CD14-positive monocyte (primary cell): ENCODE data around the gene MIDN. TPM values are rescaled to one million over a fixed set of nuclear protein-coding genes. Genes with fewer than 3 reads are reported as not detected.

Experiments
- DNase-seq, 3 donors: peaks; one replicate each; pipeline ENCODE4 v3.0.0-alpha.2; 2011 to 2022
- H2AFZ ChIP-seq: 2 replicates; pipeline ENCODE4 v1.6.0; 2012; ENCODE audit warnings: mild to moderate bottlenecking, low read depth, low read length, inconsistent platforms; ENCODE audit not compliant: insufficient read depth, poor library complexity, severe bottlenecking
- H3K27ac ChIP-seq, 2 donors: 1 replicate in 1 of 2; 2 replicates in 1 of 2; pipeline ENCODE4 v1.5.1; 2012 to 2013; ENCODE audit warnings: low read length in 2 of 2, control low read depth in 1 of 2, inconsistent platforms in 1 of 2, low read depth in 1 of 2, mild to moderate bottlenecking in 1 of 2
- H3K27me3 ChIP-seq, 2 donors: one replicate each; pipeline versions ENCODE4 v1.6.0 to v1.6.1; 2011 to 2013; ENCODE audit warnings: low read length in 2 of 2; ENCODE audit not compliant: control insufficient read depth in 2 of 2, insufficient read depth in 2 of 2
- H3K36me3 ChIP-seq, 2 donors: replicated peaks in 1 of 2; 1 replicate in 1 of 2; 2 replicates in 1 of 2; pipeline versions ENCODE4 v1.5.1 to v1.6.1; 2012 to 2013; ENCODE audit warnings: low read length in 2 of 2, control low read depth in 1 of 2, inconsistent platforms in 1 of 2, mild to moderate bottlenecking in 1 of 2; ENCODE audit not compliant: insufficient read depth in 2 of 2, control insufficient read depth in 1 of 2
- H3K4me1 ChIP-seq, 2 donors: 1 replicate in 1 of 2; 2 replicates in 1 of 2; pipeline versions ENCODE4 v1.5.1 to v1.6.1; 2012 to 2013; ENCODE audit warnings: low read length in 2 of 2, control low read depth in 1 of 2, inconsistent platforms in 1 of 2, mild to moderate bottlenecking in 1 of 2, moderate library complexity in 1 of 2; ENCODE audit not compliant: insufficient read depth in 2 of 2, control insufficient read depth in 1 of 2
- H3K4me2 ChIP-seq: replicated peaks from 2 replicates; pipeline ENCODE3; 2012; ENCODE audit warnings: low read length, moderate library complexity, mild to moderate bottlenecking; ENCODE audit not compliant: poor library complexity, severe bottlenecking; ENCODE audit errors: extremely low read depth
- H3K4me3 ChIP-seq, 3 experiments: fragments of 200-600 bp in 1 of 3; sonication (generic) in 1 of 3; replicated peaks in 1 of 3; 1 replicate in 2 of 3; 2 replicates in 1 of 3; pipeline ENCODE4 v1.5.1; 2011 to 2013; ENCODE audit warnings: low read length in 3 of 3, mild to moderate bottlenecking in 3 of 3, control low read depth in 2 of 3, low read depth in 2 of 3, inconsistent platforms in 1 of 3, moderate library complexity in 1 of 3
- H3K79me2 ChIP-seq: 2 replicates; pipeline ENCODE4 v1.6.0; 2012; ENCODE audit warnings: mild to moderate bottlenecking, control low read depth, inconsistent platforms, low read length, moderate library complexity; ENCODE audit not compliant: insufficient read depth
- H3K9ac ChIP-seq: 2 replicates; pipeline ENCODE4 v1.6.0; 2017; ENCODE audit warnings: low read length, mild to moderate bottlenecking; ENCODE audit not compliant: insufficient read depth, poor library complexity, severe bottlenecking
- H3K9me3 ChIP-seq, 2 donors: replicated peaks in 1 of 2; 1 replicate in 1 of 2; 2 replicates in 1 of 2; pipeline versions ENCODE4 v1.5.1 to v1.6.1; 2012 to 2013; ENCODE audit warnings: low read length in 2 of 2, control low read depth in 1 of 2; ENCODE audit not compliant: control insufficient read depth in 1 of 2, insufficient read depth in 1 of 2
- H4K20me1 ChIP-seq: 2 replicates; pipeline ENCODE4 v1.6.0; 2012; ENCODE audit warnings: mild to moderate bottlenecking, low read length, control low read depth, moderate library complexity; ENCODE audit not compliant: insufficient read depth
- H3K27ac Mint-ChIP-seq, 7 donors: one replicate each; pipeline ENCODE4 v1.8.0; 2020; ENCODE audit warnings: mild to moderate bottlenecking in 7 of 7, mixed read lengths in 7 of 7, moderate library complexity in 6 of 7, inconsistent platforms in 2 of 7
- H3K27me3 Mint-ChIP-seq, 3 donors: one replicate each; pipeline ENCODE4 v1.8.0; 2021 to 2022; ENCODE audit warnings: low read depth in 3 of 3, mild to moderate bottlenecking in 3 of 3, mixed read lengths in 3 of 3, moderate library complexity in 3 of 3, inconsistent platforms in 1 of 3
- H3K36me3 Mint-ChIP-seq, 2 donors: one replicate each; pipeline ENCODE4 v1.8.0; 2020; ENCODE audit warnings: mixed read lengths in 2 of 2, inconsistent platforms in 1 of 2, mild to moderate bottlenecking in 1 of 2
- H3K4me1 Mint-ChIP-seq: one replicate; pipeline ENCODE4 v1.8.0; 2020; ENCODE audit warnings: mild to moderate bottlenecking, mixed read lengths
- H3K4me3 Mint-ChIP-seq, 2 donors: one replicate each; pipeline ENCODE4 v1.8.0; 2020; ENCODE audit warnings: mild to moderate bottlenecking in 2 of 2, mixed read lengths in 2 of 2, moderate library complexity in 1 of 2
- H3K9me3 Mint-ChIP-seq, 7 donors: one replicate each; pipeline ENCODE4 v1.8.0; 2020 to 2022; ENCODE audit warnings: mixed read lengths in 7 of 7, mild to moderate bottlenecking in 6 of 7, moderate library complexity in 6 of 7, inconsistent platforms in 2 of 7
- CTCF ChIP-seq: fragments of 200-600 bp; IDR thresholded peaks from one replicate; pipeline ENCODE4 v1.8.0; 2022; ENCODE audit warnings: antibody characterized with exemption, mild to moderate bottlenecking
- WGBS: methylation state at CpG from one replicate; pipeline ENCODE4 v1.1.5; 2013; ENCODE audit warnings: missing lambda C conversion rate; ENCODE audit not compliant: insufficient coverage; 5-methylcytosine and 5-hydroxymethylcytosine counted together
- intact Hi-C, 2 donors: fragments of 100-400 bp; cut with micrococcal nuclease; formaldehyde crosslinking; loops; one replicate each; pipeline versions ENCODE4 v1.15.0 to v1.15.1; 2023
- polyA plus RNA-seq, 3 donors: library from polyadenylated mRNA; depleted of rRNA in 1 of 3; unstranded in 2 of 3; stranded (reverse) in 1 of 3; fragments of 300-500 nt in 2 of 3; fragments of >200 nt in 1 of 3; fragmentation: Illumina TruSeq in 2 of 3; gene quantifications; 1 replicate in 2 of 3; 2 replicates in 1 of 3; pipeline ENCODE4 v1.2.3, GENCODE V29; 2012 to 2021

The MIDN gene
- polyA plus RNA-seq, 3 donors, result 5.6 to 301 (median 11.0) TPM

- Mint-ChIP-seq H3K4me1 (peaks cover 25% of the 10 kb centered on the region), H3K27me3 (peaks cover 0 to 4% (median 0%) of the 10 kb centered on the region in 3 donors), H3K36me3 (peaks cover 22 to 31% of the 10 kb centered on the region in 2 donors), H3K4me3 (peak overlapping the region; percentile 95 to 97), H3K27ac (peak overlapping the region; percentile 93 to 98 (median 96)), H3K9me3 (peaks cover 0 to 2% (median 0%) of the 10 kb centered on the region in 7 donors)
- H3K79me2 ChIP-seq, result peaks cover 56% of the 10 kb centered on the region
- peaks cover 25 to 34% of the 10 kb centered on the region in 2 donors for H3K36me3 ChIP-seq
- peak overlapping the region; percentile 92 to 94 for H3K27ac ChIP-seq
- H3K4me1 ChIP-seq, result peaks cover 38 to 46% of the 10 kb centered on the region in 2 donors
- peak overlapping the region; percentile 77 to 99 (median 89) for H3K4me3 ChIP-seq
- WGBS, result under 1% methylated on average over 68 of the region's 90 CpGs
- no peak overlapping the region for H2AFZ ChIP-seq
- peak overlapping the region; percentile 96 for H3K4me2 ChIP-seq
- no peak for TF ChIP-seq CTCF
- no peaks in the 10 kb centered on the region for H3K27me3 ChIP-seq
- no peak for DNase-seq
- peaks cover 56% of the 10 kb centered on the region for H4K20me1 ChIP-seq
- H3K9me3 ChIP-seq, result no peaks in the 10 kb centered on the region
- intact Hi-C loops, result no loop called here
- H3K9ac ChIP-seq, result peak overlapping the region; percentile 93
Observed at GRCh38 chr19:1250437-1251260, 2.3 kb downstream of the MIDN start.

GRCh38 chr19:1251330-1252220 lies 3.2 kb downstream of the MIDN start:
- Histone ChIP-seq H3K9ac (peak overlapping the region; percentile 93), H3K79me2 (peaks cover 61% of the 10 kb centered on the region), H2AFZ (no peak overlapping the region), H3K4me1 (peaks cover 41 to 46% of the 10 kb centered on the region in 2 donors), H3K27ac (peak overlapping the region; percentile 92 to 94), H3K27me3 (no peaks in the 10 kb centered on the region), H3K4me3 (peak overlapping the region; percentile 77 to 99 (median 89)), H3K36me3 (peaks cover 34 to 43% of the 10 kb centered on the region in 2 donors), H4K20me1 (peaks cover 66% of the 10 kb centered on the region), H3K4me2 (peak overlapping the region; percentile 96), H3K9me3 (no peaks in the 10 kb centered on the region)
- intact Hi-C loops, result loop anchor here in 1 of 2 donors (1.0 kb wide), 1 partner anchor 9 kb away; no protein-coding TSS in a partner anchor
- peak overlapping the region; percentile 95 to 97 for H3K4me3 Mint-ChIP-seq
- H3K9me3 Mint-ChIP-seq, result peaks cover 0 to 2% (median 0%) of the 10 kb centered on the region in 7 donors
- peak overlapping the region; percentile 93 to 98 (median 96) for H3K27ac Mint-ChIP-seq
- TF ChIP-seq CTCF, result no peak
- peaks cover 27% of the 10 kb centered on the region for H3K4me1 Mint-ChIP-seq
- WGBS, result 0% methylated on average over 19 of the region's 41 CpGs
- DNase-seq, result peak; percentile 56 to 71 (median 70)
- H3K36me3 Mint-ChIP-seq, result peaks cover 29 to 38% of the 10 kb centered on the region in 2 donors
- H3K27me3 Mint-ChIP-seq, result peaks cover 0 to 4% (median 0%) of the 10 kb centered on the region in 3 donors
